Epithelial cell of prostate (primary cell): ENCODE data around the gene EIF4B.
"Not testable (repeated sequence)": the region's sequence is repeated elsewhere in the genome, so short reads cannot be mapped to it uniquely, and the experiment has no call there.

Experiments
- DNase-seq: peaks from one replicate; pipeline ENCODE4 v3.0.0-alpha.2; 2011; ENCODE audit warnings: low read depth, low spot score
- H3K27ac ChIP-seq: fragments of 450-650 bp; 2 replicates; pipeline ENCODE4 v1.5.1; 2017; ENCODE audit warnings: mild to moderate bottlenecking

The EIF4B gene

GRCh38 chr12:52992699-52993557 is 13.3 kb upstream of the EIF4B start:
- peak overlapping the region; percentile 48 for H3K27ac ChIP-seq
- DNase-seq = peak; percentile 49

- DNase-seq = no peak
Observed at GRCh38 chr12:52993558-52993869, 12.7 kb upstream of the EIF4B start.

GRCh38 chr12:53004178-53004577 is 2.1 kb upstream of the EIF4B start:
- no peak for DNase-seq
- H3K27ac ChIP-seq = peak overlapping the region; percentile 96

More at GRCh38 chr12:52993558-52993869, 12.7 kb upstream of the EIF4B start:
- H3K27ac ChIP-seq = peak overlapping the region; percentile 48

- peak overlapping the region; percentile 96 for H3K27ac ChIP-seq
- no peak for DNase-seq
Observed at GRCh38 chr12:53004582-53004981, 1.7 kb upstream of the EIF4B start.

DNA sequence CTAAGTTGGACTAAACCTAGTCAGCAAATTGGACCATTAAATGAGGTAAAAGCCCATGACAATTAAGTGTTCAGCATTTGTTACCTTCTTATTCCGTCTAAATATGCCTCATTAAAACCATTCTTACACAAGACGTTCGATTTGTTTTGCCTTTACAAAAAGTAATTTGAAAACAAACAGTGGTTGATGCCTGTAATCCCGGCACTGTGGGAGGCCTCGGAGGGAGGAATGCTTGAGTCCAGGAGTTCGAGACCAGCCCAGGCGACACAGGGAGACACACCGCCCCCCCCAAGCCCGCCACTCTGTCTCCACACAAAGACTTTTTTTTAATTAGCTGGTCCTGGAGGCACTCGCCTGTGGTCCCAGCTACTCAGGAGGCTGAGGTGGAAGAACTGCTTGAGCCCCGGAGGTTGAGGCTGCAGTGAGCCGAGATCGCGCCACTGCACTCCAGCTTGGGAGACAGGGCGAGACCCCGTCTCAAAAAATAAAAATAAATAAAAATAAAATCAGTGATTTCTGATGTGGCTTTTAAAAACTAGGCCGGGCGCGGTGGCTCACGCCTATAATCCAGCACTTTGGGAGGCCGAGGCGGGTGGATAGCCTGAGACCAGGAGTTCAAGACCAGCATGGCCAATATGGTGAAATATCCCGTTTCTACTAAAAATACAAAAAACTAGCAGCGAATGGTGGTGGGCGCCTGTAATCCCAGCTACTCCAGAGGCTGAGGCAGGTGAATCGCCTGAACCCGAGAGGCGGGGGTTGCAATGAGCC is 856 bp upstream of the EIF4B start:
- H3K27ac ChIP-seq = peak overlapping the region; percentile 96
- DNase-seq = no peak

GRCh38 chr12:53006810-53007309 is 604 bp downstream of the EIF4B start:
- no peak for DNase-seq
- H3K27ac ChIP-seq = peak overlapping the region; percentile 96

GRCh38 chr12:53007343-53007742 is 1.1 kb downstream of the EIF4B start:
- peak overlapping the region; percentile 96 for H3K27ac ChIP-seq
- DNase-seq = no peak

- H3K27ac ChIP-seq = peak overlapping the region; percentile 96
- not testable (repeated sequence) for DNase-seq
Observed at GRCh38 chr12:53008760-53009159, 2.5 kb downstream of the EIF4B start.

DNA sequence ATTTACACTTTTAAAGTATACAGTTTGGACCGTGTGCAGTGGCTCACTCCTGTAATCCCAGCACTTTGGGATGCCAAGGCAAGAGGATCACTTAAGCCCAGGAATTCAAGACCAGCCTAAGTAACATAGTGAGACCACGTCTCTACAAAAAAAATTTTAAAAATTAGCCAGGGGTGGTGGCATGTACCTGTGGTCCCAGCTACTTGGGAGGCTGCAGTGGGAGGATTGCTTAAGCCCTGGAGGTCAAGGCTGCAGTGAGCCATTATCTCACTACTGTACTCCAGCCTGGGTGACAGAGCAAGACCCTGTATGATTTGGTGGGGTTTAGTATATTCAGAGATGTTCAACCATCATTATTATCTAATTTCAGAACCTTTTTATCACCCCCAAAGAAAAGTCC is 4.7 kb downstream of the EIF4B start:
- no peak overlapping the region for H3K27ac ChIP-seq
- no peak for DNase-seq

GRCh38 chr12:53011889-53012288 is 5.6 kb downstream of the EIF4B start:
- DNase-seq = no peak
- no peak overlapping the region for H3K27ac ChIP-seq

- DNase-seq = no peak
Observed at GRCh38 chr12:53012928-53013327, 6.7 kb downstream of the EIF4B start.

GRCh38 chr12:53014709-53015108 is 8.5 kb downstream of the EIF4B start:
- no peak for DNase-seq
- no peak overlapping the region for H3K27ac ChIP-seq

More at GRCh38 chr12:53012928-53013327, 6.7 kb downstream of the EIF4B start:
- no peak overlapping the region for H3K27ac ChIP-seq

DNA sequence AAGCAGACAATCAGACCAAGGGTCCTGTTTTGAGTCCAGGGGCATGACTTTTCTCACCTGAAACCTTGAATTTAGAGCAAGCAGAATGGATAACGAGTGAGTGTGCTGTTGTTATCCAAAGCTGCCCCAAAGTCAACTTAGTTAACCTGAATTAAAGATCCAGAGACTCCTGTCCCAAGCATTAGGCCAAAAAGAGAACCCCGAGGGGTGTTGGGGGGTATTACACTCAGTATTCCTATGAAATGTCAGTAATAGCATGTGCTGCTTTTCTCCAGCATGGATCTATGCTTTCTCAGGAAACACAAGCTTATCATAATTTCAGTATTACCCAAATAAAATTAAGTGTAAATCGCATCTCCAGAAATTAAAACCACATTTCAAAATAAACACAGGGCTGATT is 19.0 kb downstream of the EIF4B start:
- no peak overlapping the region for H3K27ac ChIP-seq
- no peak for DNase-seq

DNA sequence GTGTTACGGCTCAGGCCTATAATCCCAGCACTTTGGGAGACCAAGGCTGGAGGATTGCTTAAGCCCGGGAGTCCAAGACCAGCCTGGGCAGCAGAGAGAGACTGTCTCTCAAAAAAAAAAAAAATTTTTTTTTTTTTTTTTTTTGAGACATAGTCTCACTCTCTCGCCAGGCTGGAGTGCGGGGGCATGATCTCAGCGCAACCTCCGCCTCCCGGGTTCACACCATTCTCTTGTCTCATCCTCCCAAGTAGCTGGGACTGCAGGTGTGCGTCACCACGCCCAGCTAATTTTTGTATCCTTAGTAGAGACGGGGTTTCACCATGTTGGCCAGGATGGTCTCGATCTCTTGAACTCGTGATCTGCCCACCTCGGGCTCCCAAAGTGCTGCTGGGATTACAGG is 20.8 kb downstream of the EIF4B start:
- H3K27ac ChIP-seq, DNase-seq: not testable (repeated sequence)

- DNase-seq = no peak
- no peak overlapping the region for H3K27ac ChIP-seq
Observed at GRCh38 chr12:53031616-53032015, 25.4 kb downstream of the EIF4B start.

GRCh38 chr12:53033832-53034231 is 27.6 kb downstream of the EIF4B start:
- not testable (repeated sequence) for DNase-seq, H3K27ac ChIP-seq

- H3K27ac ChIP-seq = no peak overlapping the region
- no peak for DNase-seq
Observed at GRCh38 chr12:53034459-53034858, 28.2 kb downstream of the EIF4B start.

DNA sequence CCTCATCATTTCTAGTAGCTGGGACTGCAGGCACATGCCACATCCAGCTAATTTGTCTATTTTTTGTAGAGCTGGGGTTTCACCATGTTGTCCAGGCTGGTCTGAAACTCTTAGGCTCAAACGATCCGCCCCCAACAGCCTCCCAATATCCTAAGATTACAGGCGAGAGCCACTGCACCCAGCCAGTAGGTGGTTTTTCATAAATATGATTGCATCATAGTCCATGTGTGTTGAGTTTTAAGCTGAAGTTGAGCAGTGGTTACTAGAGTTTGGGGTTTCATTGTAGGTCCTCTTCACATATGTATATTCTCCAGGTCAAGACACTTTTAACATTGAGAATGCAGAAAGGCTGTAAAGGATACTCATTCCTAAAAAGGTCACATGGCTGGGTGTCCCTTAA is 30.5 kb downstream of the EIF4B start:
- no peak overlapping the region for H3K27ac ChIP-seq
- DNase-seq = no peak

DNA sequence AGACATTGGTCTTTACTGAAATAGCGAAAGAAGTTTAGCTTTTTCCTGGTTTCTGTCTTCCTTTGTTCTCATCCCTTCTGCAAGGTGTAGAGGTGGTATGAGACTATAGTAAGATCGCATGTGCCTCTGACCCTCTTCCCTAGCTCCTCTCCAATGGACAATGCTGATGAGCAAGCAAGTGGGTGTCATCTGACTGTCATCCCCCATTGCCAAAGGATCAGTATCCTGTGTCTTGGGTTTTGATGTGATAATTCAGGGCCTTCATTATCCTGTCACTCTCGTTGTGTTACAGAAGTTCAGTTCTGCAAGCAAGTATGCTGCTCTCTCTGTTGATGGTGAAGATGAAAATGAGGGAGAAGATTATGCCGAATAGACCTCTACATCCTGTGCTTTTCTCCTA is 33.6 kb downstream of the EIF4B start:
- no peak overlapping the region for H3K27ac ChIP-seq
- DNase-seq = no peak

DNA sequence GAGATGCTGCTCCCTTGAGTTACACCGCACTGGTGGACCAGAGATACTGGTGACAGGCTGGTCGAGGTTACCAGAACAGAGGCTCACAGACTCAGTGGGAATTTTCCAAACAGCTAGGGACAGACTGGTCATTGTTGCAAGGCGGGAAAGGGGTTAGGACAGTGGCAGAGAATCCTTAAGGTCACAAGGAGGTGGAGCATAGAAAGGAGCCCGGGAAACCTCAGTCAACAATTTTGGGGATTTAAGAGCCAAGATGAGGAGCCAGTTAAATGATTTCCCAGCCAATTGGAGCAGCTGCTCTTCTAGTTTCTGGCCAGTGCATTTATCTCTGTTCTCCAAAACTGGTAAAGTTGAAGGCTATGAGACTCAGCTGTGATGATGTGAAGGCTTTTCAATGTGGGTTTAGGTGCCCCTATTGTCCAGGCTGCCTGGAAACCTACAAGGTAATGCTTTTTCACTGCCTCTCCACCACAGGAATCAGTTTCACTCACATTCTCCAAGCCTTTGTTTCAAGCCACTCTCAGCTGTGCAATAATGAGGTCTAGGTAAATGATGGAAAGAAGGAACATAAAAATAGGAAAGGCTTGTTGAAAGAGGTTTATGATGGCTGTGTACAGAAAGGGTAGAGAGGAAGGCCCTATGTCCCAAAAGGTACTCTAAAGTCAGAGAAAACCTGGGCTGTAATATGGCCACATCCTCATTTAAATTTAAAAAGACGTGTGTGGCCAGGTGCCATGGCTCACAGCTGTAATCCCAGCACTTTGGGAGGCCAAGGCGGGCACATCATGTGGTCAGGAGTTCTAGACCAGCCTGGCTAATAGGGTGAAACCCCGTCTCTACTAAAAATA is 36.6 kb downstream of the EIF4B start:
- H3K27ac ChIP-seq = no peak overlapping the region
- DNase-seq = no peak
